HCT116 (cell line): ENCODE data around the gene PPM1H. TPM values are rescaled to one million over a fixed set of nuclear protein-coding genes. Genes with fewer than 3 reads are reported as not detected.

Experiments
- ATAC-seq: fragments of 200-7000 bp; cut with Tn5 transposase; 2 replicates; pipeline ENCODE4 v1.9.1; 2020; ENCODE audit warnings: mild to moderate bottlenecking, moderate library complexity
- BruUV-seq: library from RNA; stranded (reverse); fragments of 400-500 nt; replicated peaks from 2 replicates; lab custom pipeline; 2021; lab: Mats Ljungman, UMichigan
- CTCF ChIA-PET: fragments of 300-600 bp; sonication (Branson Sonifier 250); formaldehyde crosslinking; loops from one replicate; lab custom pipeline; 2021; ENCODE audit warnings: antibody characterized with exemption; lab: Charles Lee
- POLR2A ChIA-PET: fragments of 300-600, 350-600 bp; sonication (Branson Sonifier 250); formaldehyde crosslinking; loops from one replicate; lab custom pipeline; 2021; ENCODE audit warnings: antibody characterized with exemption; lab: Charles Lee
- RAD21 ChIA-PET, 2 experiments: fragments of 300-600 bp; sonication (Branson Sonifier 250); formaldehyde crosslinking; loops; one replicate each; lab custom pipeline; 2023; ENCODE audit warnings: low total read pairs in 2 of 2; ENCODE audit not compliant: uncharacterized antibody in 2 of 2, unreplicated experiment in 2 of 2, low non-redundant PET in 1 of 2; lab: Charles Lee
- DNase-seq: peaks from one replicate; pipeline ENCODE4 v3.0.0-alpha.2; 2010; ENCODE audit warnings: low read depth, low spot score
- H2AFZ ChIP-seq: fragments of 200-600 bp; shearing (Covaris generic), sonication (generic); 2 replicates; pipeline ENCODE4 v1.6.1; 2017; ENCODE audit warnings: low read depth, mixed run types, mixed read lengths, antibody characterized with exemption, low read length; ENCODE audit not compliant: poor library complexity, severe bottlenecking
- H3K27ac ChIP-seq: 2 replicates; pipeline ENCODE4 v1.5.1; 2012; ENCODE audit warnings: low read depth, low read length
- H3K27me3 ChIP-seq: fragments of 200-600 bp; sonication (generic); 2 replicates; pipeline ENCODE4 v1.6.1; 2016; ENCODE audit warnings: mixed run types, low read length, mixed read lengths; ENCODE audit not compliant: insufficient read depth
- H3K36me3 ChIP-seq, 2 experiments: fragments of 200-500 bp in 1 of 2; fragments of 200-600 bp in 1 of 2; sonication (Bioruptor generic) in 1 of 2; sonication (generic) in 1 of 2; 2 replicates each; pipeline versions ENCODE4 v1.5.1 to v1.6.1; 2014 to 2016; ENCODE audit warnings: low read length in 2 of 2, inconsistent platforms in 1 of 2, mixed read lengths in 1 of 2, mixed run types in 1 of 2; ENCODE audit not compliant: insufficient read depth in 2 of 2, control insufficient read depth in 1 of 2
- H3K4me1 ChIP-seq, 2 experiments: fragments of 200-600 bp in 1 of 2; sonication (generic) in 1 of 2; 2 replicates each; pipeline versions ENCODE4 v1.5.1 to v1.6.1; 2012 to 2017; ENCODE audit warnings: low read length in 2 of 2, inconsistent platforms in 1 of 2, mild to moderate bottlenecking in 1 of 2, mixed read lengths in 1 of 2, mixed run types in 1 of 2, moderate library complexity in 1 of 2; ENCODE audit not compliant: insufficient read depth in 2 of 2, control insufficient read depth in 1 of 2
- H3K4me2 ChIP-seq: fragments of 200-600 bp; sonication (generic); 2 replicates; pipeline ENCODE4 v1.6.1; 2017; ENCODE audit warnings: mixed run types, low read length, mixed read lengths
- H3K4me3 ChIP-seq, 2 experiments: fragments of 200-600 bp in 1 of 2; sonication (generic) in 1 of 2; replicated peaks in 1 of 2; 2 replicates each; pipeline ENCODE4 v1.5.1; 2011 to 2016; ENCODE audit warnings: low read length in 2 of 2, control low read depth in 1 of 2, low read depth in 1 of 2, mild to moderate bottlenecking in 1 of 2, mixed read lengths in 1 of 2, mixed run types in 1 of 2
- H3K79me2 ChIP-seq: fragments of 200-600 bp; sonication (generic); 2 replicates; pipeline ENCODE4 v1.6.1; 2017; ENCODE audit warnings: mild to moderate bottlenecking, mixed run types, low read length, moderate library complexity, mixed read lengths; ENCODE audit not compliant: insufficient read depth
- H3K9ac ChIP-seq: fragments of 200-600 bp; sonication (generic); 2 replicates; pipeline ENCODE4 v1.6.1; 2016; ENCODE audit warnings: low read length, mixed read lengths
- H3K9me2 ChIP-seq: fragments of 200-600 bp; sonication (generic), shearing (Covaris generic); 2 replicates; pipeline ENCODE4 v1.6.1; 2017; ENCODE audit warnings: mixed run types, mild to moderate bottlenecking, moderate library complexity; ENCODE audit not compliant: insufficient read depth
- H3K9me3 ChIP-seq, 2 experiments: fragments of 200-500 bp in 1 of 2; fragments of 200-600 bp in 1 of 2; sonication (Bioruptor generic) in 1 of 2; sonication (generic) in 1 of 2; 2 replicates each; pipeline ENCODE4 v1.6.1; 2014 to 2017; ENCODE audit warnings: low read length in 2 of 2, mixed read lengths in 2 of 2, inconsistent platforms in 1 of 2, low read depth in 1 of 2, mild to moderate bottlenecking in 1 of 2, mixed run types in 1 of 2, moderate library complexity in 1 of 2; ENCODE audit not compliant: control insufficient read depth in 1 of 2, insufficient read depth in 1 of 2
- H4K20me1 ChIP-seq: fragments of 200-600 bp; sonication (generic), shearing (Covaris generic); 2 replicates; pipeline ENCODE4 v1.6.1; 2017; ENCODE audit warnings: mixed run types, mild to moderate bottlenecking, moderate library complexity; ENCODE audit not compliant: insufficient read depth
- ELF1 ChIP-seq: IDR thresholded peaks from 2 replicates; pipeline ENCODE4 v1.6.1; 2012; ENCODE audit warnings: low read depth, borderline replicate concordance
- EZH2 ChIP-seq: fragments of 200-600 bp; sonication (generic); IDR thresholded peaks from 2 replicates; pipeline ENCODE4 v1.6.1; 2017; ENCODE audit warnings: antibody characterized with exemption, mixed run types
- JUND ChIP-seq: IDR thresholded peaks from 2 replicates; pipeline ENCODE4 v1.6.1; 2012
- SIN3A ChIP-seq: IDR thresholded peaks from 2 replicates; pipeline ENCODE4 v1.6.1; 2012; ENCODE audit warnings: low read depth
- SP1 ChIP-seq: IDR thresholded peaks from 2 replicates; pipeline ENCODE4 v1.6.1; 2012; ENCODE audit warnings: low read depth
- TCF7L2 ChIP-seq: IDR thresholded peaks from 2 replicates; pipeline ENCODE4 v1.7.0; 2011; ENCODE audit warnings: borderline replicate concordance, inconsistent platforms; ENCODE audit not compliant: insufficient read depth, insufficient read length; ENCODE audit errors: extremely low read depth
- intact Hi-C: fragments of 100-400 bp; cut with micrococcal nuclease; formaldehyde crosslinking; loops from 2 replicates; pipeline ENCODE4 v1.10.0; 2022
- total RNA-seq: library from RNA; stranded (reverse); gene quantifications from one replicate; pipeline ENCODE4 v1.2.1, GENCODE V29; 2021; ENCODE audit not compliant: unreplicated experiment
- TF ChIP-seq, protein P1 (sequence below), 3 experiments: fragments of 200-600 bp in 1 of 3; sonication (generic) in 1 of 3; IDR thresholded peaks in 2 of 3; conservative IDR thresholded peaks in 1 of 3; 2 replicates each; pipeline ENCODE4 v1.5.1; 2012 to 2017; ENCODE audit warnings: low read depth in 2 of 3, low read length in 2 of 3, antibody characterized with exemption in 1 of 3, borderline replicate concordance in 1 of 3, control low read depth in 1 of 3, mild to moderate bottlenecking in 1 of 3, mixed read lengths in 1 of 3, mixed run types in 1 of 3, moderate library complexity in 1 of 3; ENCODE audit not compliant: insufficient read depth in 1 of 3
- TF ChIP-seq, protein P2 (sequence below): IDR thresholded peaks from 2 replicates; pipeline ENCODE4 v1.6.1; 2012; ENCODE audit warnings: low read depth

The PPM1H gene
- total RNA-seq, 1 experiment from 2014 or later: 8.0 TPM

- CTCF ChIA-PET: interaction anchor here (2.2 kb wide), 1 partner anchor 266 kb away, joined by 19 read pairs; no protein-coding TSS in a partner anchor
- intact Hi-C loops: no loop called here
Measured at GRCh38 chr12:62802321-62802720, 132.6 kb downstream of the PPM1H start.

More at GRCh38 chr12:62802321-62802720, 132.6 kb downstream of the PPM1H start:
- RAD21 ChIA-PET: no interaction called here
- Histone ChIP-seq H3K27ac (no peak overlapping the region), H3K9me2 (no peaks in the 10 kb centered on the region), H3K79me2 (no peaks in the 10 kb centered on the region), H3K4me2 (no peak overlapping the region), H3K4me1 (peaks cover 0 to 3% of the 10 kb centered on the region in 2 experiments; a peak in 1 of 4 replicates), H3K27me3 (no peaks in the 10 kb centered on the region), H3K36me3 (no peaks in the 10 kb centered on the region), H3K4me3 (no peak overlapping the region), H4K20me1 (no peaks in the 10 kb centered on the region), H3K9ac (no peak overlapping the region), H2AFZ (no peak overlapping the region), H3K9me3 (no peaks in the 10 kb centered on the region)
- DNase-seq (no peak), ATAC-seq (no peak)
- TF ChIP-seq TCF7L2 (no peak), SIN3A (no peak), ELF1 (no peak), EZH2 (no peak), JUND (no peak), SP1 (no peak)
- TF ChIP-seq, protein P1, sequence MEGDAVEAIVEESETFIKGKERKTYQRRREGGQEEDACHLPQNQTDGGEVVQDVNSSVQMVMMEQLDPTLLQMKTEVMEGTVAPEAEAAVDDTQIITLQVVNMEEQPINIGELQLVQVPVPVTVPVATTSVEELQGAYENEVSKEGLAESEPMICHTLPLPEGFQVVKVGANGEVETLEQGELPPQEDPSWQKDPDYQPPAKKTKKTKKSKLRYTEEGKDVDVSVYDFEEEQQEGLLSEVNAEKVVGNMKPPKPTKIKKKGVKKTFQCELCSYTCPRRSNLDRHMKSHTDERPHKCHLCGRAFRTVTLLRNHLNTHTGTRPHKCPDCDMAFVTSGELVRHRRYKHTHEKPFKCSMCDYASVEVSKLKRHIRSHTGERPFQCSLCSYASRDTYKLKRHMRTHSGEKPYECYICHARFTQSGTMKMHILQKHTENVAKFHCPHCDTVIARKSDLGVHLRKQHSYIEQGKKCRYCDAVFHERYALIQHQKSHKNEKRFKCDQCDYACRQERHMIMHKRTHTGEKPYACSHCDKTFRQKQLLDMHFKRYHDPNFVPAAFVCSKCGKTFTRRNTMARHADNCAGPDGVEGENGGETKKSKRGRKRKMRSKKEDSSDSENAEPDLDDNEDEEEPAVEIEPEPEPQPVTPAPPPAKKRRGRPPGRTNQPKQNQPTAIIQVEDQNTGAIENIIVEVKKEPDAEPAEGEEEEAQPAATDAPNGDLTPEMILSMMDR (IDR thresholded peaks at IDR 0.05 in 2 of 3, conservative IDR thresholded peaks at IDR 0.05 in 1 of 3; ENCODE audit: borderline replicate concordance in 1 of 3, insufficient read depth in 1 of 3, low read depth in 2 of 3, low read length in 2 of 3): no peak
- TF ChIP-seq, protein P2, sequence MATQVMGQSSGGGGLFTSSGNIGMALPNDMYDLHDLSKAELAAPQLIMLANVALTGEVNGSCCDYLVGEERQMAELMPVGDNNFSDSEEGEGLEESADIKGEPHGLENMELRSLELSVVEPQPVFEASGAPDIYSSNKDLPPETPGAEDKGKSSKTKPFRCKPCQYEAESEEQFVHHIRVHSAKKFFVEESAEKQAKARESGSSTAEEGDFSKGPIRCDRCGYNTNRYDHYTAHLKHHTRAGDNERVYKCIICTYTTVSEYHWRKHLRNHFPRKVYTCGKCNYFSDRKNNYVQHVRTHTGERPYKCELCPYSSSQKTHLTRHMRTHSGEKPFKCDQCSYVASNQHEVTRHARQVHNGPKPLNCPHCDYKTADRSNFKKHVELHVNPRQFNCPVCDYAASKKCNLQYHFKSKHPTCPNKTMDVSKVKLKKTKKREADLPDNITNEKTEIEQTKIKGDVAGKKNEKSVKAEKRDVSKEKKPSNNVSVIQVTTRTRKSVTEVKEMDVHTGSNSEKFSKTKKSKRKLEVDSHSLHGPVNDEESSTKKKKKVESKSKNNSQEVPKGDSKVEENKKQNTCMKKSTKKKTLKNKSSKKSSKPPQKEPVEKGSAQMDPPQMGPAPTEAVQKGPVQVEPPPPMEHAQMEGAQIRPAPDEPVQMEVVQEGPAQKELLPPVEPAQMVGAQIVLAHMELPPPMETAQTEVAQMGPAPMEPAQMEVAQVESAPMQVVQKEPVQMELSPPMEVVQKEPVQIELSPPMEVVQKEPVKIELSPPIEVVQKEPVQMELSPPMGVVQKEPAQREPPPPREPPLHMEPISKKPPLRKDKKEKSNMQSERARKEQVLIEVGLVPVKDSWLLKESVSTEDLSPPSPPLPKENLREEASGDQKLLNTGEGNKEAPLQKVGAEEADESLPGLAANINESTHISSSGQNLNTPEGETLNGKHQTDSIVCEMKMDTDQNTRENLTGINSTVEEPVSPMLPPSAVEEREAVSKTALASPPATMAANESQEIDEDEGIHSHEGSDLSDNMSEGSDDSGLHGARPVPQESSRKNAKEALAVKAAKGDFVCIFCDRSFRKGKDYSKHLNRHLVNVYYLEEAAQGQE: no peak
- BruUV-seq: no TSS peak
- POLR2A ChIA-PET: no interaction called here
